H9 (cell line): ENCODE results near the gene DCDC1. TPM values are rescaled to one million over a fixed set of nuclear protein-coding genes. Genes with fewer than 3 reads are reported as not detected.

Experiments
- DNase-seq: peaks from one replicate; pipeline ENCODE4 v3.0.0-alpha.2; 2017
- H2AFZ ChIP-seq: one replicate; pipeline ENCODE4 v1.6.1; 2013; ENCODE audit warnings: mild to moderate bottlenecking, low read length, control low read depth, moderate library complexity
- H2AK5ac ChIP-seq: 2 replicates; pipeline ENCODE4 v1.6.1; 2013; ENCODE audit warnings: low read length, control low read depth, mixed read lengths; ENCODE audit not compliant: insufficient read length
- H2BK120ac ChIP-seq: one replicate; pipeline ENCODE4 v1.6.1; 2013; ENCODE audit warnings: low read depth, mild to moderate bottlenecking, low read length, control low read depth, inconsistent platforms; ENCODE audit not compliant: poor library complexity, severe bottlenecking
- H2BK12ac ChIP-seq: 2 replicates; pipeline ENCODE4 v1.6.1; 2013; ENCODE audit warnings: low read length, control low read depth, mixed read lengths, low read depth; ENCODE audit not compliant: insufficient read length
- H2BK15ac ChIP-seq: 2 replicates; pipeline ENCODE4 v1.6.1; 2013; ENCODE audit warnings: low read depth, low read length, control low read depth
- H2BK20ac ChIP-seq: one replicate; pipeline ENCODE4 v1.6.1; 2013; ENCODE audit warnings: low read depth, mild to moderate bottlenecking, low read length, control low read depth, inconsistent platforms; ENCODE audit not compliant: poor library complexity, severe bottlenecking
- H2BK5ac ChIP-seq: 2 replicates; pipeline ENCODE4 v1.6.1; 2013; ENCODE audit warnings: low read length, control low read depth, mixed read lengths; ENCODE audit not compliant: insufficient read length
- H3K14ac ChIP-seq: 2 replicates; pipeline ENCODE4 v1.6.1; 2013; ENCODE audit warnings: low read length, control low read depth; ENCODE audit not compliant: insufficient read depth
- H3K18ac ChIP-seq: 2 replicates; pipeline ENCODE4 v1.6.1; 2013; ENCODE audit warnings: low read depth, mild to moderate bottlenecking, mixed read lengths, low read length, control low read depth; ENCODE audit not compliant: insufficient read length
- H3K23ac ChIP-seq: 2 replicates; pipeline ENCODE4 v1.6.1; 2013; ENCODE audit warnings: low read length, control low read depth, mixed read lengths, low read depth; ENCODE audit not compliant: insufficient read length
- H3K23me2 ChIP-seq: 2 replicates; pipeline ENCODE4 v1.6.1; 2013; ENCODE audit warnings: low read depth, mild to moderate bottlenecking, mixed read lengths, low read length, control low read depth; ENCODE audit not compliant: insufficient read length, poor library complexity, severe bottlenecking
- H3K27ac ChIP-seq: 2 replicates; pipeline ENCODE4 v1.5.1; 2013; ENCODE audit warnings: low read length, control low read depth, mixed read lengths, low read depth; ENCODE audit not compliant: insufficient read length
- H3K27me3 ChIP-seq: 2 replicates; pipeline ENCODE4 v1.6.1; 2013; ENCODE audit warnings: low read length, control low read depth, inconsistent platforms; ENCODE audit not compliant: insufficient read depth
- H3K4ac ChIP-seq: 2 replicates; pipeline ENCODE4 v1.6.1; 2013; ENCODE audit warnings: low read depth, mild to moderate bottlenecking, control low read depth, inconsistent platforms, low read length, moderate library complexity
- H3K4me1 ChIP-seq: 2 replicates; pipeline ENCODE4 v1.6.1; 2013; ENCODE audit warnings: low read length, control low read depth, inconsistent platforms; ENCODE audit not compliant: insufficient read depth
- H3K4me2 ChIP-seq: 2 replicates; pipeline ENCODE4 v1.6.1; 2013; ENCODE audit warnings: low read length, control low read depth, mixed read lengths; ENCODE audit not compliant: insufficient read length, insufficient read depth
- H3K56ac ChIP-seq: 2 replicates; pipeline ENCODE4 v1.6.1; 2013; ENCODE audit warnings: low read depth, mild to moderate bottlenecking, mixed read lengths, low read length, control low read depth; ENCODE audit not compliant: insufficient read length
- H3K79me1 ChIP-seq: 2 replicates; pipeline ENCODE4 v1.6.1; 2013; ENCODE audit warnings: low read depth, mild to moderate bottlenecking, moderate library complexity, low read length, control low read depth, inconsistent platforms; ENCODE audit not compliant: insufficient read depth, poor library complexity, severe bottlenecking
- H3K79me2 ChIP-seq: 2 replicates; pipeline ENCODE4 v1.6.1; 2013; ENCODE audit warnings: low read length, control low read depth, inconsistent platforms; ENCODE audit not compliant: insufficient read depth
- H3K9ac ChIP-seq: 2 replicates; pipeline ENCODE4 v1.6.1; 2013; ENCODE audit warnings: low read length, control low read depth, mixed read lengths; ENCODE audit not compliant: insufficient read length; ENCODE audit errors: extremely low read depth
- H3K9me3 ChIP-seq: one replicate; pipeline ENCODE4 v1.6.1; 2013; ENCODE audit warnings: low read depth, low read length, inconsistent platforms; ENCODE audit not compliant: control insufficient read depth
- H3T11ph ChIP-seq: one replicate; pipeline ENCODE4 v1.6.1; 2013; ENCODE audit warnings: mild to moderate bottlenecking, low read length, control low read depth, inconsistent platforms
- H4K20me1 ChIP-seq: one replicate; pipeline ENCODE4 v1.6.1; 2013; ENCODE audit not compliant: control insufficient read depth, insufficient read length, insufficient read depth
- H4K5ac ChIP-seq: 2 replicates; pipeline ENCODE4 v1.6.1; 2013; ENCODE audit warnings: low read depth, mild to moderate bottlenecking, mixed read lengths, low read length, control low read depth; ENCODE audit not compliant: insufficient read length
- H4K8ac ChIP-seq: replicated peaks from 2 replicates; pipeline ENCODE4 v1.6.1; 2013; ENCODE audit warnings: low read length, control low read depth, mixed read lengths, low read depth; ENCODE audit not compliant: insufficient read length
- H4K91ac ChIP-seq: 2 replicates; pipeline ENCODE4 v1.6.1; 2013; ENCODE audit warnings: low read depth, mild to moderate bottlenecking, moderate library complexity, mixed read lengths, low read length, control low read depth; ENCODE audit not compliant: insufficient read length
- H3K27ac Mint-ChIP-seq, 3 experiments: 2 replicates in 2 of 3; 3 replicates in 1 of 3; pipeline ENCODE4 v1.8.0; 2020 to 2021; ENCODE audit warnings: mixed read lengths in 3 of 3, mild to moderate bottlenecking in 1 of 3, moderate library complexity in 1 of 3
- H3K27me3 Mint-ChIP-seq: 2 replicates; pipeline ENCODE4 v1.8.0; 2021; ENCODE audit warnings: low read depth, mild to moderate bottlenecking, moderate library complexity, mixed read lengths
- H3K36me3 Mint-ChIP-seq, 3 experiments: 2 replicates in 2 of 3; 3 replicates in 1 of 3; pipeline ENCODE4 v1.8.0; 2020 to 2021; ENCODE audit warnings: low read depth in 3 of 3, mixed read lengths in 3 of 3; ENCODE audit not compliant: insufficient read depth in 1 of 3
- H3K4me1 Mint-ChIP-seq, 2 experiments: 2 replicates each; pipeline ENCODE4 v1.8.0; 2020; ENCODE audit warnings: mixed read lengths in 2 of 2
- H3K4me3 Mint-ChIP-seq, 2 experiments: 2 replicates in 1 of 2; 3 replicates in 1 of 2; pipeline ENCODE4 v1.8.0; 2020 to 2021; ENCODE audit warnings: mild to moderate bottlenecking in 2 of 2, mixed read lengths in 2 of 2, moderate library complexity in 1 of 2
- H3K9me3 Mint-ChIP-seq, 2 experiments: 2 replicates in 1 of 2; 3 replicates in 1 of 2; pipeline ENCODE4 v1.8.0; 2020; ENCODE audit warnings: mild to moderate bottlenecking in 2 of 2, mixed read lengths in 2 of 2, moderate library complexity in 1 of 2
- WGBS: extraction: QIAGEN DNeasy Blood & Tissue Kit; methylation state at CpG from one replicate; pipeline ENCODE4 v1.1.7; 2013; ENCODE audit warnings: missing lambda C conversion rate, low lambda C conversion rate, mixed read lengths; ENCODE audit not compliant: insufficient read length; ENCODE audit errors: extremely low coverage; 5-methylcytosine and 5-hydroxymethylcytosine counted together
- total RNA-seq: library from RNA; stranded (reverse); gene quantifications from 2 replicates; pipeline ENCODE4 v1.2.1, GENCODE V29; 2021
- TF ChIP-seq, protein P1 (sequence below): fragments of 200-600 bp; sonication (generic); conservative IDR thresholded peaks from 3 replicates; pipeline ENCODE4 v1.8.0; 2021; ENCODE audit warnings: antibody characterized with exemption, mild to moderate bottlenecking

DCDC1 gene
- total RNA-seq, 1 experiment from 2014 or later = 0.09 TPM

DNA sequence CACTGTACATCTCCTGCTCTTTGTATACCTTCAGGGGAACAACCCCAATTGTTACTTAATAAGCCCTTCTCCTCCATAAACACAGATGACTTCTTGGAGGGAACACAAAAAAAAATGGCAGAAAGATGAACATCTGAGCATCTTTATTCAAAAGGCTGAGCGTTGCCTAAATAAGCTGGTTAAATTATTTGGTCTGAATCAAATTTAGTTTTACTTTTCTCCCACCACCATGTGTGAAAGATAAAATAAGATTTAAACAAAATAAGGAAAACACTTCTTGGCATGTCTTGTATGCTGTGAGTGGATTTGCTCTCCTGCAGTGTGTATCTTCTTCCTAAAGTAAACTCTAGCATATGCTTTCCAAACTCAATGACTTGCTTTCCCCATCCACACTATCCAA lies 137.9 kb downstream of the DCDC1 start:
- no CpG with 5 or more reads among the region's 1 CpG for WGBS
- Histone ChIP-seq H2AK5ac (no peak overlapping the region), H3K18ac (no peak overlapping the region), H2AFZ (no peak overlapping the region), H4K91ac (no peak overlapping the region), H3K9ac (no peak overlapping the region), H3K56ac (no peak overlapping the region), H3K4me2 (no peak overlapping the region), H3K79me2 (no peaks in the 10 kb centered on the region), H3K27ac (no peak overlapping the region), H3K79me1 (no peaks in the 10 kb centered on the region), H2BK20ac (no peak overlapping the region), H3T11ph (no peak overlapping the region), H3K23ac (no peak overlapping the region), H3K9me3 (no peaks in the 10 kb centered on the region), H4K5ac (no peak overlapping the region), H4K8ac (no peak overlapping the region), H3K23me2 (no peaks in the 10 kb centered on the region), H2BK15ac (no peak overlapping the region), H3K27me3 (no peaks in the 10 kb centered on the region), H2BK5ac (no peak overlapping the region), H3K4ac (no peak overlapping the region), H3K4me1 (no peaks in the 10 kb centered on the region; the same call in 1 of the 2 replicates), H2BK12ac (no peak overlapping the region), H3K14ac (no peak overlapping the region), H2BK120ac (no peak overlapping the region), H4K20me1 (no peaks in the 10 kb centered on the region)
- H3K27ac Mint-ChIP-seq = no peak overlapping the region
- peaks cover 0 to 3% (median 0%) of the 10 kb centered on the region in 3 experiments; a peak in 1 of 7 replicates for H3K36me3 Mint-ChIP-seq
- no peak for DNase-seq
- TF ChIP-seq, protein P1, sequence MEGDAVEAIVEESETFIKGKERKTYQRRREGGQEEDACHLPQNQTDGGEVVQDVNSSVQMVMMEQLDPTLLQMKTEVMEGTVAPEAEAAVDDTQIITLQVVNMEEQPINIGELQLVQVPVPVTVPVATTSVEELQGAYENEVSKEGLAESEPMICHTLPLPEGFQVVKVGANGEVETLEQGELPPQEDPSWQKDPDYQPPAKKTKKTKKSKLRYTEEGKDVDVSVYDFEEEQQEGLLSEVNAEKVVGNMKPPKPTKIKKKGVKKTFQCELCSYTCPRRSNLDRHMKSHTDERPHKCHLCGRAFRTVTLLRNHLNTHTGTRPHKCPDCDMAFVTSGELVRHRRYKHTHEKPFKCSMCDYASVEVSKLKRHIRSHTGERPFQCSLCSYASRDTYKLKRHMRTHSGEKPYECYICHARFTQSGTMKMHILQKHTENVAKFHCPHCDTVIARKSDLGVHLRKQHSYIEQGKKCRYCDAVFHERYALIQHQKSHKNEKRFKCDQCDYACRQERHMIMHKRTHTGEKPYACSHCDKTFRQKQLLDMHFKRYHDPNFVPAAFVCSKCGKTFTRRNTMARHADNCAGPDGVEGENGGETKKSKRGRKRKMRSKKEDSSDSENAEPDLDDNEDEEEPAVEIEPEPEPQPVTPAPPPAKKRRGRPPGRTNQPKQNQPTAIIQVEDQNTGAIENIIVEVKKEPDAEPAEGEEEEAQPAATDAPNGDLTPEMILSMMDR = no peak
- peaks cover 6 to 9% of the 10 kb centered on the region in 2 experiments for H3K4me1 Mint-ChIP-seq
- no peak overlapping the region for H3K4me3 Mint-ChIP-seq
- 0 out of 5 replicates have a peak, but pooled peaks cover 0 to 1% of the 10 kb centered on the region in 2 experiments for H3K9me3 Mint-ChIP-seq
- H3K27me3 Mint-ChIP-seq = no peaks in the 10 kb centered on the region
